GM19023 (cell line): ENCODE data around the gene DRC1.
"Not testable (repeated sequence)": the region's sequence is repeated elsewhere in the genome, so short reads cannot be mapped to it uniquely, and the experiment has no call there.

Experiments
- ATAC-seq: cut with Tn5 transposase; IDR thresholded peaks from one replicate; pipeline ENCODE4 v1.9.1; 2021; ENCODE audit warnings: mild to moderate bottlenecking, moderate library complexity; ENCODE audit not compliant: unreplicated experiment

DRC1 gene

GRCh38 chr2:26401739-26402541 lies at the start of gene DRC1:
Gene DRC1, plus strand, starts transcription at chr2:26401920. Its CDS starts 70 bp downstream, at chr2:26401990.
- ATAC-seq: no peak

GRCh38 chr2:26352892-26353291 lies 48.8 kb upstream of the DRC1 start:
- no peak for ATAC-seq

- not testable (repeated sequence) for ATAC-seq
Measured at GRCh38 chr2:26354469-26354868, 47.3 kb upstream of the DRC1 start.

- no peak for ATAC-seq
Measured at GRCh38 chr2:26355038-26355995, 46.4 kb upstream of the DRC1 start.

- no peak for ATAC-seq
Measured at GRCh38 chr2:26356111-26356510, 45.6 kb upstream of the DRC1 start.

GRCh38 chr2:26356771-26357170 lies 44.9 kb upstream of the DRC1 start:
- ATAC-seq: no peak

- no peak for ATAC-seq
Measured at GRCh38 chr2:26359886-26360473, 41.7 kb upstream of the DRC1 start.

GRCh38 chr2:26363323-26363722 lies 38.4 kb upstream of the DRC1 start:
- no peak for ATAC-seq

- no peak for ATAC-seq
Measured at GRCh38 chr2:26363958-26364357, 37.8 kb upstream of the DRC1 start.

- no peak for ATAC-seq
Measured at GRCh38 chr2:26364669-26365068, 37.1 kb upstream of the DRC1 start.

- ATAC-seq: no peak
Measured at GRCh38 chr2:26366957-26367356, 34.8 kb upstream of the DRC1 start.

- ATAC-seq: not testable (repeated sequence)
Measured at GRCh38 chr2:26369664-26370063, 32.1 kb upstream of the DRC1 start.

GRCh38 chr2:26370909-26371308 lies 30.8 kb upstream of the DRC1 start:
- not testable (repeated sequence) for ATAC-seq

GRCh38 chr2:26376799-26377198 lies 24.9 kb upstream of the DRC1 start:
- ATAC-seq: no peak

GRCh38 chr2:26380281-26380680 lies 21.4 kb upstream of the DRC1 start:
- no peak for ATAC-seq

GRCh38 chr2:26382564-26382963 lies 19.2 kb upstream of the DRC1 start:
- ATAC-seq: no peak

- no peak for ATAC-seq
Measured at GRCh38 chr2:26384183-26384582, 17.5 kb upstream of the DRC1 start.

GRCh38 chr2:26384597-26384996 lies 17.1 kb upstream of the DRC1 start:
- no peak for ATAC-seq

GRCh38 chr2:26387189-26387588 lies 14.5 kb upstream of the DRC1 start:
- no peak for ATAC-seq

- ATAC-seq: no peak
Measured at GRCh38 chr2:26394694-26395093, 7.0 kb upstream of the DRC1 start.

GRCh38 chr2:26395394-26395793 lies 6.3 kb upstream of the DRC1 start:
- ATAC-seq: no peak
